Activated CD4-positive, CD25-positive, alpha-beta regulatory T cell treated with anti-CD3 and anti-CD28 coated beads, Interleukin-2, amount 50 U/mL, for 16 hours (primary cell): ENCODE results near the gene KRT9.
"Not testable (repeated sequence)": the region's sequence is repeated elsewhere in the genome, so short reads cannot be mapped to it uniquely, and the experiment has no call there.

Source experiments
- DNase-seq: peaks from one replicate; pipeline ENCODE4 v3.0.0-alpha.2; 2020; ENCODE audit warnings: low read depth, low spot score

Gene KRT9

GRCh38 chr17:41600318-41600717 is 28.5 kb upstream of the KRT9 start:
- DNase-seq = no peak

- no peak for DNase-seq
These were observed 27.8 kb upstream of the KRT9 start for GRCh38 chr17:41599680-41600079.

GRCh38 chr17:41595585-41595984 is 23.7 kb upstream of the KRT9 start:
- DNase-seq = no peak

GRCh38 chr17:41594363-41594915 is 22.6 kb upstream of the KRT9 start:
- no peak for DNase-seq

- DNase-seq = no peak
These were observed 21.6 kb upstream of the KRT9 start for GRCh38 chr17:41593306-41593981.

- no peak for DNase-seq
These were observed 20.9 kb upstream of the KRT9 start for GRCh38 chr17:41592601-41593305.

- no peak for DNase-seq
These were observed 17.4 kb upstream of the KRT9 start for GRCh38 chr17:41589301-41589700.

GRCh38 chr17:41588126-41588810 is 16.4 kb upstream of the KRT9 start:
- no peak for DNase-seq

GRCh38 chr17:41586863-41587495 is 15.1 kb upstream of the KRT9 start, which contains the start of gene KRT14:
Gene KRT14 (minus strand): TSS chr17:41586895. CDS start chr17:41586834, 61 bp downstream.
- DNase-seq = no peak

GRCh38 chr17:41585301-41586056 is 13.6 kb upstream of the KRT9 start:
- DNase-seq = no peak

- DNase-seq = not testable (repeated sequence)
These were observed 12.6 kb upstream of the KRT9 start for GRCh38 chr17:41584331-41584927.

GRCh38 chr17:41583137-41584127 is 11.6 kb upstream of the KRT9 start:
- no peak for DNase-seq

- not testable (repeated sequence) for DNase-seq
These were observed 10.5 kb upstream of the KRT9 start for GRCh38 chr17:41582061-41582968.

- DNase-seq = no peak
These were observed 9.7 kb upstream of the KRT9 start for GRCh38 chr17:41581366-41582060.

- no peak for DNase-seq
These were observed 9.0 kb upstream of the KRT9 start for GRCh38 chr17:41580687-41581365.

- DNase-seq = no peak
These were observed 8.4 kb upstream of the KRT9 start for GRCh38 chr17:41580244-41580575.

GRCh38 chr17:41579484-41580243 is 7.8 kb upstream of the KRT9 start:
- DNase-seq = peak; percentile 16
